GOT3 (cell line): ENCODE results near the gene RFFL.
"Not testable (repeated sequence)": the region's sequence is repeated elsewhere in the genome, so short reads cannot be mapped to it uniquely, and the experiment has no call there.

ENCODE experiments used
- DNase-seq: peaks from one replicate; lab custom pipeline; 2025; ENCODE audit warnings: mixed read lengths; lab: John Stamatoyannopoulos, UW

Gene RFFL

GRCh38 chr17:35063514-35064223 lies at the start of gene RFFL:
Gene RFFL, minus strand, starts transcription at chr17:35063707. Its CDS starts 37,154 bp downstream, at chr17:35026553.
- peak; percentile 87 for DNase-seq

GRCh38 chr17:35110791-35111190 lies 47.3 kb upstream of the RFFL start:
- not testable (repeated sequence) for DNase-seq

GRCh38 chr17:35104844-35105450 lies 41.4 kb upstream of the RFFL start:
- no peak for DNase-seq

- no peak for DNase-seq
These were observed 39.8 kb upstream of the RFFL start for GRCh38 chr17:35103271-35103670.

- DNase-seq, result no peak
These were observed 38.2 kb upstream of the RFFL start for GRCh38 chr17:35101725-35102124.

- DNase-seq, result no peak
These were observed 37.5 kb upstream of the RFFL start for GRCh38 chr17:35101036-35101435.

GRCh38 chr17:35099908-35100307 lies 36.4 kb upstream of the RFFL start:
- no peak for DNase-seq

- no peak for DNase-seq
These were observed 34.3 kb upstream of the RFFL start for GRCh38 chr17:35097776-35098175.

- no peak for DNase-seq
These were observed 32.2 kb upstream of the RFFL start for GRCh38 chr17:35095741-35096140.

GRCh38 chr17:35094902-35095301 lies 31.4 kb upstream of the RFFL start:
- DNase-seq, result no peak

GRCh38 chr17:35090707-35091106 lies 27.2 kb upstream of the RFFL start:
- DNase-seq, result not testable (repeated sequence)

- DNase-seq, result no peak
These were observed 26.2 kb upstream of the RFFL start for GRCh38 chr17:35089586-35090296.

- peak; percentile 26 for DNase-seq
These were observed 25.5 kb upstream of the RFFL start for GRCh38 chr17:35088881-35089585.

GRCh38 chr17:35088356-35088880 lies 24.9 kb upstream of the RFFL start:
- peak; percentile 6 for DNase-seq

GRCh38 chr17:35087731-35088355 lies 24.3 kb upstream of the RFFL start:
- DNase-seq, result no peak

- DNase-seq, result no peak
These were observed 23.5 kb upstream of the RFFL start for GRCh38 chr17:35086931-35087573.

GRCh38 chr17:35086164-35086563 lies 22.7 kb upstream of the RFFL start:
- DNase-seq, result no peak

GRCh38 chr17:35084987-35085386 lies 21.5 kb upstream of the RFFL start:
- DNase-seq, result no peak

- no peak for DNase-seq
These were observed 19.6 kb upstream of the RFFL start for GRCh38 chr17:35083071-35083470.

- no peak for DNase-seq
These were observed 18.7 kb upstream of the RFFL start for GRCh38 chr17:35082073-35082657.

- DNase-seq, result no peak
These were observed 18.1 kb upstream of the RFFL start for GRCh38 chr17:35081638-35082037.
